HUES48 (cell line): ENCODE measurements around the gene RASA3.
"Not testable (repeated sequence)": the region's sequence is repeated elsewhere in the genome, so short reads cannot be mapped to it uniquely, and the experiment has no call there.

Experiments used
- H3K27ac ChIP-seq: one replicate; pipeline ENCODE4 v1.7.0; 2013; ENCODE audit warnings: low read depth, low read length, inconsistent platforms
- H3K27me3 ChIP-seq: 2 replicates; pipeline ENCODE4 v1.6.1; 2013; ENCODE audit warnings: mild to moderate bottlenecking, low read length; ENCODE audit not compliant: control insufficient read depth, insufficient read depth
- H3K36me3 ChIP-seq: 2 replicates; pipeline ENCODE4 v1.6.1; 2013; ENCODE audit warnings: low read length; ENCODE audit not compliant: control insufficient read depth, insufficient read depth
- H3K4me1 ChIP-seq: 2 replicates; pipeline ENCODE4 v1.6.1; 2013; ENCODE audit warnings: mild to moderate bottlenecking, low read length; ENCODE audit not compliant: control insufficient read depth, insufficient read depth
- H3K4me3 ChIP-seq: 2 replicates; pipeline ENCODE4 v1.5.1; 2013; ENCODE audit warnings: mild to moderate bottlenecking, low read depth, low read length
- H3K9ac ChIP-seq: 2 replicates; pipeline ENCODE4 v1.6.1; 2013; ENCODE audit warnings: mild to moderate bottlenecking, low read depth, low read length, moderate library complexity
- H3K9me3 ChIP-seq: 2 replicates; pipeline ENCODE4 v1.6.1; 2013; ENCODE audit warnings: low read length; ENCODE audit not compliant: control insufficient read depth, insufficient read depth

The RASA3 gene

GRCh38 chr13:113990321-113990837 is 142.0 kb downstream of the RASA3 start:
- Histone ChIP-seq H3K9ac (no peak overlapping the region), H3K4me1 (no peaks in the 10 kb centered on the region), H3K36me3 (peaks cover 24% of the 10 kb centered on the region), H3K27ac (no peak overlapping the region), H3K27me3 (no peaks in the 10 kb centered on the region), H3K9me3 (peaks cover 8% of the 10 kb centered on the region), H3K4me3 (no peak overlapping the region)

- H3K27ac ChIP-seq = no peak overlapping the region
- H3K27me3 ChIP-seq = no peaks in the 10 kb centered on the region
- H3K4me3 ChIP-seq = no peak overlapping the region
- no peaks in the 10 kb centered on the region for H3K4me1 ChIP-seq
- H3K36me3 ChIP-seq = peaks cover 24% of the 10 kb centered on the region
- H3K9me3 ChIP-seq = peaks cover 8% of the 10 kb centered on the region
- H3K9ac ChIP-seq = no peak overlapping the region
These were observed 142.7 kb downstream of the RASA3 start for GRCh38 chr13:113989585-113990300.

- H3K9me3 ChIP-seq, H3K27ac ChIP-seq, H3K4me1 ChIP-seq, H3K27me3 ChIP-seq, H3K4me3 ChIP-seq, H3K9ac ChIP-seq: not testable (repeated sequence)
- peaks cover 24% of the 10 kb centered on the region for H3K36me3 ChIP-seq
These were observed 143.6 kb downstream of the RASA3 start for GRCh38 chr13:113988859-113989258.

- H3K36me3 ChIP-seq = peaks cover 15% of the 10 kb centered on the region; the same call in 1 of the 2 replicates
- H3K27ac ChIP-seq = no peak overlapping the region
- H3K27me3 ChIP-seq = no peaks in the 10 kb centered on the region
- no peaks in the 10 kb centered on the region for H3K4me1 ChIP-seq
- H3K4me3 ChIP-seq = no peak overlapping the region
- H3K9me3 ChIP-seq = no peaks in the 10 kb centered on the region
- no peak overlapping the region for H3K9ac ChIP-seq
These were observed 150.1 kb downstream of the RASA3 start for GRCh38 chr13:113982296-113982661.

GRCh38 chr13:113981611-113982295 is 150.7 kb downstream of the RASA3 start:
- Histone ChIP-seq H3K9me3 (no peaks in the 10 kb centered on the region), H3K36me3 (peaks cover 15% of the 10 kb centered on the region; the same call in 1 of the 2 replicates), H3K4me3 (no peak overlapping the region), H3K27ac (no peak overlapping the region), H3K4me1 (no peaks in the 10 kb centered on the region), H3K27me3 (no peaks in the 10 kb centered on the region), H3K9ac (no peak overlapping the region)

- H3K4me3 ChIP-seq = no peak overlapping the region
- H3K27me3 ChIP-seq = no peaks in the 10 kb centered on the region
- no peaks in the 10 kb centered on the region for H3K9me3 ChIP-seq
- no peak overlapping the region for H3K9ac ChIP-seq
- no peaks in the 10 kb centered on the region for H3K4me1 ChIP-seq
- H3K36me3 ChIP-seq = peaks cover 15% of the 10 kb centered on the region; the same call in 1 of the 2 replicates
- H3K27ac ChIP-seq = no peak overlapping the region
These were observed 151.2 kb downstream of the RASA3 start for GRCh38 chr13:113981194-113981605.

- no peak overlapping the region for H3K4me3 ChIP-seq
- no peak overlapping the region for H3K27ac ChIP-seq
- no peaks in the 10 kb centered on the region for H3K9me3 ChIP-seq
- H3K27me3 ChIP-seq = no peaks in the 10 kb centered on the region
- no peaks in the 10 kb centered on the region for H3K4me1 ChIP-seq
- H3K36me3 ChIP-seq = peaks cover 15% of the 10 kb centered on the region; the same call in 1 of the 2 replicates
- no peak overlapping the region for H3K9ac ChIP-seq
These were observed 151.8 kb downstream of the RASA3 start for GRCh38 chr13:113980489-113981064.

- no peaks in the 10 kb centered on the region for H3K4me1 ChIP-seq
- no peak overlapping the region for H3K27ac ChIP-seq
- no peaks in the 10 kb centered on the region for H3K9me3 ChIP-seq
- H3K4me3 ChIP-seq = no peak overlapping the region
- no peak overlapping the region for H3K9ac ChIP-seq
- peaks cover 15% of the 10 kb centered on the region; the same call in 1 of the 2 replicates for H3K36me3 ChIP-seq
- no peaks in the 10 kb centered on the region for H3K27me3 ChIP-seq
These were observed 152.5 kb downstream of the RASA3 start for GRCh38 chr13:113979791-113980471.

GRCh38 chr13:113978741-113979481 is 153.5 kb downstream of the RASA3 start:
- Histone ChIP-seq H3K4me1 (no peaks in the 10 kb centered on the region), H3K36me3 (peaks cover 15% of the 10 kb centered on the region; the same call in 1 of the 2 replicates), H3K4me3 (no peak overlapping the region)

GRCh38 chr13:113977976-113978375 is 154.4 kb downstream of the RASA3 start:
- Histone ChIP-seq H3K9ac (no peak overlapping the region), H3K36me3 (peaks cover 15% of the 10 kb centered on the region; the same call in 1 of the 2 replicates), H3K9me3 (no peaks in the 10 kb centered on the region), H3K4me3 (no peak overlapping the region), H3K4me1 (no peaks in the 10 kb centered on the region), H3K27ac (no peak overlapping the region), H3K27me3 (no peaks in the 10 kb centered on the region)

More at GRCh38 chr13:113978741-113979481, 153.5 kb downstream of the RASA3 start:
- Histone ChIP-seq H3K9me3 (no peaks in the 10 kb centered on the region), H3K27ac (no peak overlapping the region), H3K27me3 (no peaks in the 10 kb centered on the region), H3K9ac (no peak overlapping the region)
